H9 (cell line): Measurements from ENCODE around the gene RPL35. TPM values are rescaled to one million over a fixed set of nuclear protein-coding genes. Genes with fewer than 3 reads are reported as not detected.

Source experiments
- DNase-seq: peaks from one replicate; pipeline ENCODE4 v3.0.0-alpha.2; 2017
- H2AFZ ChIP-seq: one replicate; pipeline ENCODE4 v1.6.1; 2013; ENCODE audit warnings: mild to moderate bottlenecking, low read length, control low read depth, moderate library complexity
- H2AK5ac ChIP-seq: 2 replicates; pipeline ENCODE4 v1.6.1; 2013; ENCODE audit warnings: low read length, control low read depth, mixed read lengths; ENCODE audit not compliant: insufficient read length
- H2BK120ac ChIP-seq: one replicate; pipeline ENCODE4 v1.6.1; 2013; ENCODE audit warnings: low read depth, mild to moderate bottlenecking, low read length, control low read depth, inconsistent platforms; ENCODE audit not compliant: poor library complexity, severe bottlenecking
- H2BK12ac ChIP-seq: 2 replicates; pipeline ENCODE4 v1.6.1; 2013; ENCODE audit warnings: low read length, control low read depth, mixed read lengths, low read depth; ENCODE audit not compliant: insufficient read length
- H2BK15ac ChIP-seq: 2 replicates; pipeline ENCODE4 v1.6.1; 2013; ENCODE audit warnings: low read depth, low read length, control low read depth
- H2BK20ac ChIP-seq: one replicate; pipeline ENCODE4 v1.6.1; 2013; ENCODE audit warnings: low read depth, mild to moderate bottlenecking, low read length, control low read depth, inconsistent platforms; ENCODE audit not compliant: poor library complexity, severe bottlenecking
- H2BK5ac ChIP-seq: 2 replicates; pipeline ENCODE4 v1.6.1; 2013; ENCODE audit warnings: low read length, control low read depth, mixed read lengths; ENCODE audit not compliant: insufficient read length
- H3K14ac ChIP-seq: 2 replicates; pipeline ENCODE4 v1.6.1; 2013; ENCODE audit warnings: low read length, control low read depth; ENCODE audit not compliant: insufficient read depth
- H3K18ac ChIP-seq: 2 replicates; pipeline ENCODE4 v1.6.1; 2013; ENCODE audit warnings: low read depth, mild to moderate bottlenecking, mixed read lengths, low read length, control low read depth; ENCODE audit not compliant: insufficient read length
- H3K23ac ChIP-seq: 2 replicates; pipeline ENCODE4 v1.6.1; 2013; ENCODE audit warnings: low read length, control low read depth, mixed read lengths, low read depth; ENCODE audit not compliant: insufficient read length
- H3K23me2 ChIP-seq: 2 replicates; pipeline ENCODE4 v1.6.1; 2013; ENCODE audit warnings: low read depth, mild to moderate bottlenecking, mixed read lengths, low read length, control low read depth; ENCODE audit not compliant: insufficient read length, poor library complexity, severe bottlenecking
- H3K27ac ChIP-seq: 2 replicates; pipeline ENCODE4 v1.5.1; 2013; ENCODE audit warnings: low read length, control low read depth, mixed read lengths, low read depth; ENCODE audit not compliant: insufficient read length
- H3K27me3 ChIP-seq: 2 replicates; pipeline ENCODE4 v1.6.1; 2013; ENCODE audit warnings: low read length, control low read depth, inconsistent platforms; ENCODE audit not compliant: insufficient read depth
- H3K4ac ChIP-seq: 2 replicates; pipeline ENCODE4 v1.6.1; 2013; ENCODE audit warnings: low read depth, mild to moderate bottlenecking, control low read depth, inconsistent platforms, low read length, moderate library complexity
- H3K4me1 ChIP-seq: 2 replicates; pipeline ENCODE4 v1.6.1; 2013; ENCODE audit warnings: low read length, control low read depth, inconsistent platforms; ENCODE audit not compliant: insufficient read depth
- H3K4me2 ChIP-seq: 2 replicates; pipeline ENCODE4 v1.6.1; 2013; ENCODE audit warnings: low read length, control low read depth, mixed read lengths; ENCODE audit not compliant: insufficient read length, insufficient read depth
- H3K56ac ChIP-seq: 2 replicates; pipeline ENCODE4 v1.6.1; 2013; ENCODE audit warnings: low read depth, mild to moderate bottlenecking, mixed read lengths, low read length, control low read depth; ENCODE audit not compliant: insufficient read length
- H3K79me1 ChIP-seq: 2 replicates; pipeline ENCODE4 v1.6.1; 2013; ENCODE audit warnings: low read depth, mild to moderate bottlenecking, moderate library complexity, low read length, control low read depth, inconsistent platforms; ENCODE audit not compliant: insufficient read depth, poor library complexity, severe bottlenecking
- H3K79me2 ChIP-seq: 2 replicates; pipeline ENCODE4 v1.6.1; 2013; ENCODE audit warnings: low read length, control low read depth, inconsistent platforms; ENCODE audit not compliant: insufficient read depth
- H3K9ac ChIP-seq: 2 replicates; pipeline ENCODE4 v1.6.1; 2013; ENCODE audit warnings: low read length, control low read depth, mixed read lengths; ENCODE audit not compliant: insufficient read length; ENCODE audit errors: extremely low read depth
- H3K9me3 ChIP-seq: one replicate; pipeline ENCODE4 v1.6.1; 2013; ENCODE audit warnings: low read depth, low read length, inconsistent platforms; ENCODE audit not compliant: control insufficient read depth
- H3T11ph ChIP-seq: one replicate; pipeline ENCODE4 v1.6.1; 2013; ENCODE audit warnings: mild to moderate bottlenecking, low read length, control low read depth, inconsistent platforms
- H4K20me1 ChIP-seq: one replicate; pipeline ENCODE4 v1.6.1; 2013; ENCODE audit not compliant: control insufficient read depth, insufficient read length, insufficient read depth
- H4K5ac ChIP-seq: 2 replicates; pipeline ENCODE4 v1.6.1; 2013; ENCODE audit warnings: low read depth, mild to moderate bottlenecking, mixed read lengths, low read length, control low read depth; ENCODE audit not compliant: insufficient read length
- H4K8ac ChIP-seq: replicated peaks from 2 replicates; pipeline ENCODE4 v1.6.1; 2013; ENCODE audit warnings: low read length, control low read depth, mixed read lengths, low read depth; ENCODE audit not compliant: insufficient read length
- H4K91ac ChIP-seq: 2 replicates; pipeline ENCODE4 v1.6.1; 2013; ENCODE audit warnings: low read depth, mild to moderate bottlenecking, moderate library complexity, mixed read lengths, low read length, control low read depth; ENCODE audit not compliant: insufficient read length
- H3K27ac Mint-ChIP-seq, 3 experiments: 2 replicates in 2 of 3; 3 replicates in 1 of 3; pipeline ENCODE4 v1.8.0; 2020 to 2021; ENCODE audit warnings: mixed read lengths in 3 of 3, mild to moderate bottlenecking in 1 of 3, moderate library complexity in 1 of 3
- H3K27me3 Mint-ChIP-seq: 2 replicates; pipeline ENCODE4 v1.8.0; 2021; ENCODE audit warnings: low read depth, mild to moderate bottlenecking, moderate library complexity, mixed read lengths
- H3K36me3 Mint-ChIP-seq, 3 experiments: 2 replicates in 2 of 3; 3 replicates in 1 of 3; pipeline ENCODE4 v1.8.0; 2020 to 2021; ENCODE audit warnings: low read depth in 3 of 3, mixed read lengths in 3 of 3; ENCODE audit not compliant: insufficient read depth in 1 of 3
- H3K4me1 Mint-ChIP-seq, 2 experiments: 2 replicates each; pipeline ENCODE4 v1.8.0; 2020; ENCODE audit warnings: mixed read lengths in 2 of 2
- H3K4me3 Mint-ChIP-seq, 2 experiments: 2 replicates in 1 of 2; 3 replicates in 1 of 2; pipeline ENCODE4 v1.8.0; 2020 to 2021; ENCODE audit warnings: mild to moderate bottlenecking in 2 of 2, mixed read lengths in 2 of 2, moderate library complexity in 1 of 2
- H3K9me3 Mint-ChIP-seq, 2 experiments: 2 replicates in 1 of 2; 3 replicates in 1 of 2; pipeline ENCODE4 v1.8.0; 2020; ENCODE audit warnings: mild to moderate bottlenecking in 2 of 2, mixed read lengths in 2 of 2, moderate library complexity in 1 of 2
- CTCF ChIP-seq: fragments of 200-600 bp; sonication (generic); conservative IDR thresholded peaks from 3 replicates; pipeline ENCODE4 v1.8.0; 2021; ENCODE audit warnings: antibody characterized with exemption, mild to moderate bottlenecking
- WGBS: extraction: QIAGEN DNeasy Blood & Tissue Kit; methylation state at CpG from one replicate; pipeline ENCODE4 v1.1.7; 2013; ENCODE audit warnings: missing lambda C conversion rate, low lambda C conversion rate, mixed read lengths; ENCODE audit not compliant: insufficient read length; ENCODE audit errors: extremely low coverage; 5-methylcytosine and 5-hydroxymethylcytosine counted together
- total RNA-seq: library from RNA; stranded (reverse); gene quantifications from 2 replicates; pipeline ENCODE4 v1.2.1, GENCODE V29; 2021

The RPL35 gene
- total RNA-seq, 1 experiment from 2014 or later, result 1,840 TPM

GRCh38 chr9:124881138-124881743, 19.5 kb upstream of the RPL35 start:
- no peaks in the 10 kb centered on the region for H3K23me2 ChIP-seq
- Mint-ChIP-seq H3K27me3 (no peaks in the 10 kb centered on the region), H3K27ac (peak overlapping the region in 1 of 3 experiments; percentile 84; a peak in 3 of 7 replicates), H3K4me3 (0 out of 5 replicates have a peak overlapping the region, but pooled peaks of 1 of the 2 experiments have one; percentile 6), H3K4me1 (peaks cover 49 to 50% of the 10 kb centered on the region in 2 experiments), H3K9me3 (no peaks in the 10 kb centered on the region), H3K36me3 (peaks cover 8 to 41% (median 33%) of the 10 kb centered on the region in 3 experiments)
- no peaks in the 10 kb centered on the region for H3K79me2 ChIP-seq
- TF ChIP-seq CTCF, result no peak
- H3T11ph ChIP-seq, result no peak overlapping the region
- H2BK20ac ChIP-seq, result no peak overlapping the region
- no peaks in the 10 kb centered on the region for H3K79me1 ChIP-seq
- H3K56ac ChIP-seq, result no peak overlapping the region
- no peak overlapping the region for H2AK5ac ChIP-seq
- H3K27me3 ChIP-seq, result no peaks in the 10 kb centered on the region
- H2AFZ ChIP-seq, result no peak overlapping the region
- H2BK15ac ChIP-seq, result no peak overlapping the region
- WGBS, result no CpG with 5 or more reads among the region's 16 CpGs
- no peak overlapping the region for H3K18ac ChIP-seq
- H4K91ac ChIP-seq, result no peak overlapping the region
- H3K14ac ChIP-seq, result no peak overlapping the region
- H4K5ac ChIP-seq, result no peak overlapping the region
- peaks cover 14% of the 10 kb centered on the region for H3K4me1 ChIP-seq
- H3K4ac ChIP-seq, result no peak overlapping the region
- no peak overlapping the region for H3K9ac ChIP-seq
- no peaks in the 10 kb centered on the region for H3K9me3 ChIP-seq
- H3K4me2 ChIP-seq, result no peak overlapping the region
- DNase-seq, result no peak
- H2BK12ac ChIP-seq, result no peak overlapping the region
- no peak overlapping the region for H2BK5ac ChIP-seq
- H4K20me1 ChIP-seq, result no peaks in the 10 kb centered on the region
- H2BK120ac ChIP-seq, result no peak overlapping the region
- no peak overlapping the region for H3K27ac ChIP-seq
- H3K23ac ChIP-seq, result no peak overlapping the region
- no peak overlapping the region for H4K8ac ChIP-seq
